NCI-H146 treated with DMSO at 0.1 percent for 48 hours (cell line): ENCODE data around the gene USP9X.
A peak's percentile ranks its signal among the peaks of the same experiment; 100 is the strongest.
"Not testable (repeated sequence)": the region's sequence is repeated elsewhere in the genome, so short reads cannot be mapped to it uniquely, and the experiment has no call there.

ENCODE experiments used
- DNase-seq: peaks from one replicate; lab custom pipeline; 2025; ENCODE audit not compliant: unreplicated experiment; lab: John Stamatoyannopoulos, UW

The USP9X gene

GRCh38 chrX:41122664-41123257 lies 37.5 kb downstream of the USP9X start:
- no peak for DNase-seq

GRCh38 chrX:41127477-41128192 lies 42.4 kb downstream of the USP9X start:
- no peak for DNase-seq

GRCh38 chrX:41128955-41129354 lies 43.7 kb downstream of the USP9X start:
- DNase-seq: no peak

GRCh38 chrX:41131766-41132165 lies 46.5 kb downstream of the USP9X start:
- DNase-seq: no peak

GRCh38 chrX:41133551-41133950 lies 48.3 kb downstream of the USP9X start:
- DNase-seq: no peak

GRCh38 chrX:41137589-41137988 lies 52.3 kb downstream of the USP9X start:
- DNase-seq: peak; percentile 1

GRCh38 chrX:41142130-41142910 lies 57.1 kb downstream of the USP9X start:
- no peak for DNase-seq

GRCh38 chrX:41144873-41145272 lies 59.6 kb downstream of the USP9X start:
- no peak for DNase-seq

- DNase-seq: no peak
Observed at GRCh38 chrX:41145920-41146608, 60.8 kb downstream of the USP9X start.

- DNase-seq: no peak
Observed at GRCh38 chrX:41148553-41148952, 63.3 kb downstream of the USP9X start.

GRCh38 chrX:41150043-41150442 lies 64.8 kb downstream of the USP9X start:
- DNase-seq: no peak

GRCh38 chrX:41151726-41152125 lies 66.5 kb downstream of the USP9X start:
- not testable (repeated sequence) for DNase-seq

GRCh38 chrX:41152221-41152620 lies 67.0 kb downstream of the USP9X start:
- DNase-seq: no peak

GRCh38 chrX:41153448-41153847 lies 68.2 kb downstream of the USP9X start:
- no peak for DNase-seq

GRCh38 chrX:41153957-41154356 lies 68.7 kb downstream of the USP9X start:
- no peak for DNase-seq

- peak; percentile 3 for DNase-seq
Observed at GRCh38 chrX:41164449-41164848, 79.2 kb downstream of the USP9X start.

- no peak for DNase-seq
Observed at GRCh38 chrX:41167888-41168287, 82.6 kb downstream of the USP9X start.

GRCh38 chrX:41176263-41176662 lies 91.0 kb downstream of the USP9X start:
- DNase-seq: no peak

GRCh38 chrX:41177297-41177696 lies 92.1 kb downstream of the USP9X start:
- no peak for DNase-seq

GRCh38 chrX:41178201-41178600 lies 93.0 kb downstream of the USP9X start:
- DNase-seq: no peak

GRCh38 chrX:41180194-41180908 lies 95.1 kb downstream of the USP9X start:
- peak; percentile 5 for DNase-seq
